Thoracic aorta (tissue), 2 donors: ENCODE results near the gene GTF2A2. TPM values are rescaled to one million over a fixed set of nuclear protein-coding genes. Genes with fewer than 3 reads are reported as not detected.
"Not testable (repeated sequence)": the region's sequence is repeated elsewhere in the genome, so short reads cannot be mapped to it uniquely, and the experiment has no call there.

Source experiments
- ATAC-seq: fragments of 150-250 bp; one replicate; pipeline ENCODE4 v1.8.0; 2017; ENCODE audit warnings: low read depth; ENCODE audit not compliant: insufficient number of reproducible peaks, low FRiP score
- DNase-seq: peaks from one replicate; pipeline ENCODE4 v3.0.0-alpha.2; 2020; ENCODE audit warnings: low spot score
- H3K27ac ChIP-seq, 2 donors: fragments of 200-600 bp; sonication (generic); 1 replicate in 1 of 2; 2 replicates in 1 of 2; pipeline ENCODE4 v1.5.1; 2016; ENCODE audit warnings: mild to moderate bottlenecking in 2 of 2, moderate library complexity in 2 of 2
- H3K27me3 ChIP-seq: fragments of 200-600 bp; sonication (generic); replicated peaks from 2 replicates; pipeline ENCODE4 v1.6.0; 2016; ENCODE audit warnings: mild to moderate bottlenecking; ENCODE audit not compliant: insufficient read depth
- H3K36me3 ChIP-seq: fragments of 200-600 bp; sonication (generic); one replicate; pipeline ENCODE4 v1.5.1; 2016
- H3K4me1 ChIP-seq, 2 donors: fragments of 200-600 bp; sonication (generic); 1 replicate in 1 of 2; 2 replicates in 1 of 2; pipeline versions ENCODE4 v1.5.1 to v1.6.0; 2016; ENCODE audit warnings: low read depth in 2 of 2, mild to moderate bottlenecking in 1 of 2; ENCODE audit not compliant: control insufficient read depth in 1 of 2
- H3K4me3 ChIP-seq: fragments of 200-600 bp; sonication (generic); 2 replicates; pipeline ENCODE4 v1.5.1; 2016; ENCODE audit warnings: mild to moderate bottlenecking
- H3K9me3 ChIP-seq: fragments of 200-600 bp; sonication (generic); 2 replicates; pipeline ENCODE4 v1.5.1; 2016
- CTCF ChIP-seq: fragments of 200-600 bp; sonication (generic); IDR thresholded peaks from one replicate; pipeline ENCODE4 v1.5.1; 2019; ENCODE audit warnings: antibody characterized with exemption
- total RNA-seq, 2 donors: library from RNA; depleted of rRNA; stranded (reverse); fragments of >200 nt; gene quantifications; one replicate each; pipeline versions ENCODE4 v1.1.0 to v1.2.3, GENCODE V29; 2016

The GTF2A2 gene
- total RNA-seq, 2 donors from 2014 or later, result 23.3 to 26.7 TPM

GRCh38 chr15:59649603-59650002 lies 7.7 kb downstream of the GTF2A2 start:
- TF ChIP-seq CTCF, result no peak
- Histone ChIP-seq H3K9me3 (no peaks in the 10 kb centered on the region), H3K36me3 (peaks cover 27% of the 10 kb centered on the region), H3K4me1 (no peaks in the 10 kb centered on the region), H3K4me3 (no peak overlapping the region), H3K27me3 (no peaks in the 10 kb centered on the region), H3K27ac (no peak overlapping the region)
- DNase-seq, result no peak
- ATAC-seq, result no peak

- Histone ChIP-seq H3K36me3 (peaks cover 32% of the 10 kb centered on the region), H3K9me3 (no peaks in the 10 kb centered on the region), H3K4me1 (no peaks in the 10 kb centered on the region), H3K4me3 (no peak overlapping the region), H3K27me3 (no peaks in the 10 kb centered on the region), H3K27ac (no peak overlapping the region)
- no peak for DNase-seq
- no peak for ATAC-seq
- no peak for TF ChIP-seq CTCF
Observed at GRCh38 chr15:59647085-59647484, 10.2 kb downstream of the GTF2A2 start.

GRCh38 chr15:59646277-59646676 lies 11.0 kb downstream of the GTF2A2 start:
- Histone ChIP-seq H3K9me3 (no peaks in the 10 kb centered on the region), H3K36me3 (peaks cover 32% of the 10 kb centered on the region), H3K4me1 (no peaks in the 10 kb centered on the region), H3K27me3 (no peaks in the 10 kb centered on the region), H3K27ac (no peak overlapping the region), H3K4me3 (no peak overlapping the region)
- DNase-seq, result no peak
- TF ChIP-seq CTCF, result no peak
- no peak for ATAC-seq

- not testable (repeated sequence) for H3K9me3 ChIP-seq, H3K27me3 ChIP-seq
Observed at GRCh38 chr15:59645812-59646211, 11.5 kb downstream of the GTF2A2 start.

GRCh38 chr15:59644756-59645155 lies 12.6 kb downstream of the GTF2A2 start:
- no peak for TF ChIP-seq CTCF
- no peaks in the 10 kb centered on the region for H3K4me1 ChIP-seq
- DNase-seq (no peak), ATAC-seq (no peak)
- H3K27ac ChIP-seq, result no peak overlapping the region
- H3K4me3 ChIP-seq, result no peak overlapping the region
- H3K36me3 ChIP-seq, result peaks cover 24% of the 10 kb centered on the region
- no peaks in the 10 kb centered on the region for H3K27me3 ChIP-seq
- H3K9me3 ChIP-seq, result no peaks in the 10 kb centered on the region

More at GRCh38 chr15:59645812-59646211, 11.5 kb downstream of the GTF2A2 start:
- H3K4me3 ChIP-seq, ATAC-seq, H3K4me1 ChIP-seq, DNase-seq, H3K27ac ChIP-seq: not testable (repeated sequence)
- peaks cover 29% of the 10 kb centered on the region for H3K36me3 ChIP-seq

- H3K27ac ChIP-seq, result no peak overlapping the region
- no peaks in the 10 kb centered on the region for H3K9me3 ChIP-seq
- H3K36me3 ChIP-seq, result peaks cover 26% of the 10 kb centered on the region
- no peak for ATAC-seq
- DNase-seq, result no peak
- no peaks in the 10 kb centered on the region for H3K4me1 ChIP-seq
- no peak for TF ChIP-seq CTCF
- no peaks in the 10 kb centered on the region for H3K27me3 ChIP-seq
- H3K4me3 ChIP-seq, result no peak overlapping the region
Observed at GRCh38 chr15:59642351-59642750, 15.0 kb downstream of the GTF2A2 start.

- H3K36me3 ChIP-seq, H3K4me1 ChIP-seq, H3K4me3 ChIP-seq, H3K27ac ChIP-seq, ATAC-seq, H3K9me3 ChIP-seq, DNase-seq, H3K27me3 ChIP-seq: not testable (repeated sequence)
Observed at GRCh38 chr15:59637507-59637906, 19.8 kb downstream of the GTF2A2 start.
